T-helper 2 cell treated with Interferon-gamma antibody and Interleukin-4, amounts not matched to agents 100 ng/mL and 5 ng/mL, for 36 hours (primary cell): Measurements from ENCODE around the gene P2RX3. TPM values are rescaled to one million over a fixed set of nuclear protein-coding genes. Genes with fewer than 3 reads are reported as not detected.
"Not testable (repeated sequence)": the region's sequence is repeated elsewhere in the genome, so short reads cannot be mapped to it uniquely, and the experiment has no call there.

Source experiments
- intact Hi-C: fragments of 100-400 bp; cut with micrococcal nuclease; formaldehyde crosslinking; loops from one replicate; pipeline ENCODE4 v1.15.1; 2023
- total RNA-seq: library from RNA; stranded (reverse); gene quantifications from 2 replicates; pipeline ENCODE4 v1.2.3, GENCODE V29; 2022

The P2RX3 gene
- total RNA-seq, 1 donor from 2014 or later: not detected

DNA sequence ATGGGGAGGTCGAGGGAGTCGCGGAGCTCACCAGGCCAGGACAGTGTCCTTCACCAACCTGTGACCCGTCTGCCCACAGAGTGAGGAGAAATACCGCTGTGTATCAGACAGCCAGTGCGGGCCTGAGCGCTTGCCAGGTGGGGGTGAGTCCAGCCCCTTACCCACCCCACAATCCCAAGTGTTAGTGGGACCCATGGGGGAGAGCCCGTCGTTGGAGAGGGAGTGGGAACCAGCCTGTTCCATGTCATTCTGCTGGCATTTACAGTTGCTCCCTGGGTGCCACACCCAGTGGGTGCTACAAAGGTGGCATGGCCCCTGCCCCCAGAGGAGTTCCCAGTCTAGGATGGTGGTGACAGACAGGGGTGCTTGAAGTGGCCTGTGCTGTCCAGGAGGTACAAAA is 9.2 kb downstream of the P2RX3 start:
- intact Hi-C loops: loop anchor here (5.0 kb wide), 2 partner anchors 110 to 505 kb away; no protein-coding TSS in a partner anchor

DNA sequence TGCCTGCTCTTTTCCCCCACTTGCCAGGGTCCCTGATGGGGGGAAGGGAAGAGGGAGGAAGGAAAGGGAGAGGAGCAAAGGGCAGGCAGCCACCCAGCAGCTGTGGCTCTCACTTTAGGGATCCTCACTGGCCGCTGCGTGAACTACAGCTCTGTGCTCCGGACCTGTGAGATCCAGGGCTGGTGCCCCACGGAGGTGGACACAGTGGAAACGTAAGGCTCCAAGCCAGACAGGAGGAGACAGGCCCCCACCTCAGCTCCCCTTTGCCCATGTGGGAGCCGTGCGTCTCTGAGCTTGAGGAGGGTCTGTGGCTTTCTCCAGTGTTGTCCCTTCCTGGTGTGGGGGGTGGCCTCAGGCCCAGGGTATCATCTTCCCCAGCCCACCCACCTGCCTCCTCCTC is 9.9 kb downstream of the P2RX3 start:
- intact Hi-C loops: loop anchor here (5.0 kb wide), 2 partner anchors 109 to 506 kb away; no protein-coding TSS in a partner anchor

DNA sequence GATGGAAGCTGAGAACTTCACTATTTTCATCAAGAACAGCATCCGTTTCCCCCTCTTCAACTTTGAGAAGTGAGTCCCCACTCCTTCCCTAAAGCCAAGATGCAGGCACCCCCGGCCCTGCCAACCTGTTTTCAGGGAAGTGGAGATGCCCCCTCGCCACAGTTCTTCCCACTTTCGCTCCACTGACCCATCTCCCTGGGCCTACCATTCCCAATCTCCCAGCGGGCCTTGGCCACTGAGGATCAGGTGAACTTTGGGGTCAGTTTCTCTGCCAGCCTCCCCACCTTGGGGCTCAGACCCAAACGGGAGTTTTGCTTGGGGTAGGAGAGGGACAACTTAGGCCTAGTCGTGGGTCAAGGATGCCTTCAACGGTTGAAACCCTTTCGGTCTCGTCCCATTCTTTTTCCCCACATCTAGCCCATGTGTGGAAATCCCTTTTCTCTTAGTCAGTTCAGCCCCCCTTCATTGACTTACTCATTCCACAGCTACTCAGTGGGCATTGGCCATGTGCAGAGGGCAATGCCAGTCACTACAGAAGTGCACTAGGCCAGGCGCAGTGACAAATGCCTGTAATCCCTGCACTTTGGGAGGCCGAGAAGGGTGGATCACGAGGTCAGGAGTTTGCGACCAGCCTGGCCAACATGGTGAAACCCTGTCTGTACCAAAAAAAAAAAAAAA is 10.6 kb downstream of the P2RX3 start:
- intact Hi-C loops: loop anchor here (5.0 kb wide), 2 partner anchors 109 to 506 kb away; no protein-coding TSS in a partner anchor

DNA sequence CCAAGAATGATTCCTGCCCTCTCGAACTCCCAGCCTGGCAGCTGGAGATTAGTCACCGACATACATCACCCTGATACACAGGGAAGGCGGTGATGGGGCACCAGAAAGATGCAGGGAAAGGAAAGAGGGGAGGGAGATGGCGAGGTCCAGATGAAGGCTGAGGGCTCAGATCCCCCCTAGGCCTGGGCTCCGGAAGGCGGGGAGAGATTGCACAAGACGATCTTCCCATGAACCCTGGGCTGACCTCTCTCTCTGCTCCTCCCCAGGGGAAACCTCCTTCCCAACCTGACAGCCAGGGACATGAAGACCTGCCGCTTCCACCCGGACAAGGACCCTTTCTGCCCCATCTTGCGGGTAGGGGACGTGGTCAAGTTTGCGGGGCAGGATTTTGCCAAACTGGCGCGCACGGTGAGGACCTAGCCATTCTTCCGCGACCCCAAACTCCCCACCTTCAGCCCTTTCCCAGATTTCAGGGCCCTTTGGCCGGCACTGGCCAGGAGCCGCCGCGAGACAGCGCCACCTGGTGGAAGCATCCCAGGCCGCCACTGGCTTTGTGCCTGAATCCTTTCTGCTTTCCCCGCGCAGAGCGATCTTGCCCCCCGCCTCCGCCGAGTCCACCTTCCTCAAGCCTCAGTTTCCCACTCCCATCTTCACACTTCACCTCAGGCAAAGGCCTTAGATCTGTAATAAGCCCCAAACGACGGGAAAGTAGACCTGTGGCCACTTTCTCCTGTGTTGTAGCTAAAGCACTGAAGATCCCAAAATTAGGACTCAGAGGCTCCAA is 11.5 kb downstream of the P2RX3 start:
- intact Hi-C loops: loop anchor here (5.0 kb wide), 2 partner anchors 108 to 507 kb away; no protein-coding TSS in a partner anchor

DNA sequence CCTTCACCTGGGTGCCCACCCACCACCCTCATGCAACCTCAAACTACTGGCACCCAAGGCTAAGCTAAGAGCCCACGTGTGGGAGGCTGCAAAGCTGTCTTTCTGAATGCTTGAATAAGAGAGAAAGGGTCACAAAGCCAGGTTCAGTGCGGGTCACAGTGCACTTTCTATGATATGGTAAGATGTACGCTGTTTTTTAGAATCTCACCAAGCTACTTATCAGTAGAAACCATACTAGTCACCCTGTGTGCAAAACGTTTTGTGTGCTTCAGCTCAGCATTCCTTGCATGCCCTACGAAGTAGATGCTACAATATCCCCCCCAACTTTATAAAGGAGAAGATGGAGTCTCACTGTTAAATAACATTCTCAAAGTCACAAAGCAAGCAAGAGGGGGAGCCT is 14.9 kb downstream of the P2RX3 start:
- intact Hi-C loops: no loop called here

DNA sequence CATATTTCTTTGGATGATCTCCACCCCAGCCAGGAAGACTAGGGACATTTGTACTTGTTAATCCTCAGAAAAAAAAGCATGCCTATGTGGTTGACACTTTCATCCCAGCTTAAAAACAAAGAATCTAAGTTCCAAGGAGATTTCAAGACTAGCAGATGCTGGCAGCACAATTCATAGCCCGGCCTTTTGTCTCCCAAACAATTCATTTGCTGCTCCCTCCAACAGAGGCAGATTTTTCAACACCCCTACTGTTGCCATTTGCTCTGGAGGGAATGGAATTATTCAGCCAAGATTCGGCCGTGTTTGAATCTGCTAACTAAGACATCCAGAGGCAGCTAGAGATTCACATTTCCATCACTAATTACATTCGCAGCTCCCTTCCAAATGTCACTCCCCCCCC is 15.3 kb downstream of the P2RX3 start:
- intact Hi-C loops: no loop called here

DNA sequence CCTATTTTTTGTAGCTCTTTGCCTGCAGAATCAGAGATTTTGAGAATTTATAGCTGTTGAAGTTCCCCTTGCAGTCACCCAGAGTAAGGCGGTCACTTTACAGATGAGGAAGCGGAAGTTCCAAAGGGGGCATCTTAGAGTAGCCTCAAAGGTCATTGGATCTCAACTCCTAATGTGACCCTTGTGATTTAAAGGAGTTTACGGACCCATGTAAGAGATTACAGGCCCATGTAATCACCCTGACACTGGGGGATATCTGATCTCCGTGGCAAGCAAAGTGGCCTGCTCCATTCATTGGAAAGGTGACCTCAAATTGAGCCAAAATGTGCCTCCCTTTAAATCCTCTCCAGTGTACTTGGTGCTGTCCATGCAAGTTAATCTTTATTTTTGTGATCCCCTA is 15.7 kb downstream of the P2RX3 start:
- intact Hi-C loops: no loop called here

DNA sequence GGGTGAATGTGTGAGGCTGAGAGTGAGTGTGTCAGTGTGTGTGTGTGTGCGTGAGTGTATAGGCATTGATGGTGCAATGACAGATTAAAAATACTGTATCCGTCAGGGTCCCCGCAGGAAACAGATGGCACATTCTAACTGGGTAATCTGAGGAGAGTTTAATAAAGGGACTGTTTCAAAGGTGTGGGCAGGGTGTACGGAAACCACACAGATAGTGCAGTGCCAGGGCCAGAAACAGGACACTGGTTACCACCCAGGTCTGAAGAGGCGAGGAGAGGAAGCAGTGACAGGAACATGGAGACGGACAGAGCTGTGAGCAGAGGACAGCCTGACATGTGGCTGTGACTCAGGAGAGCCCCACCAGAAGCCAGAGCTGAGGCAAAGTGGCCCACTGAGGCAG is 16.5 kb downstream of the P2RX3 start:
- intact Hi-C loops: no loop called here

DNA sequence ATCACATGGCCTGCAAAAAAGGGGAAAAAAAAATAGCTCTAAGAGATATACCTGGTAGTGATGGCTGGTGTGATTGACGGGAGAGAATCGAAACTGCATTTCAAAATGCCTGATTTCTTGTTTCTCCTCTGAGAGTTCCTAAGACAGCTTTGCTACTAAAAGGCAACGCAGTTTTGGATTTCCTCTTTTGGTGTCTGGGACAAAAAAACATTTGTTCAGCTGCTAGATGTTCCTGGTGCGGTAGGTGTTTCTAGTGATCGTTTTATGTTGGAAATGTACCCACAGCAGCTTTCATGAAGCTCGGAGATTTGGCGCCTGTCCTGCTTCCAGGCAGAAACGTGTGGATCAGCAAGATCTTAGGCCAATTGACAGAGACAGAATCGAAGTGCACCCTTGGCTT is 18.1 kb downstream of the P2RX3 start:
- intact Hi-C loops: no loop called here

DNA sequence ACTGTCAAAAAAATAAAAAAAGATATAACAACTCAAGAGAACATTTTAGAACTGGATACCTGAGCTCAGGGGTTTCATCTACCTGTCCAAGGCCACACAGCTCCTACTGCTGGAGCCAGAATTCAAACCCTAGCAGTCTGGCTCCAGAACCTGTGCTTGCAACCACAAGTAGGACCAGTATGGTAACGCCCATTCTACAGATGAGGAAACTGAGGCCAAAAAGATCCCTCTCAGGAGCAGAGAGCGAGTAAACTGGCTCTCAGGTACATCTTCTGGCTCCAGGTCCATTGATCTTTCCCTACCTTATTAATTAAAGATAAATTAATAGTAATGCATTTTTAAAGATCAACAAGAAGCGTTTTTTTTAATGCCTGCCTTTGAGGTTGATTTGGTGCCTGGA is 19.2 kb downstream of the P2RX3 start:
- intact Hi-C loops: no loop called here

DNA sequence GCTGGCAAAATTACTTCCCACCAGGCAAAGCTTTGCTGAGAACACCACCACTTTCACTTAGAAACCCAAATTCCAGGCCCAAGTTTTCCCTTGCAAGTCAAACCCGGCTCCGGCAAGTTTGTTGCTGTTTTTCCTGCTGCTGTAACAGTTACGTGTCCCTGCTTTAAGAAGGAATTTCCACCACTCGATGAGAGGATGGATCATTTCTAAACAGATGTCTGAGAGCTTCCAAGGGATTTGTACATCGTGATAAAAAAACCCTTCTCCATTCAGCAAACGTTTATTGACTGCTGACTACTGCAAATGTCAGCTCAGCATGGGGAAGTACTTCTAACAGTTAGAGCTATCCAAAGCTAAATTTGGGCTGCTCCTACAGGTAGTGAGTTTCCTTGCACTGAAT is 19.7 kb downstream of the P2RX3 start:
- intact Hi-C loops: no loop called here

DNA sequence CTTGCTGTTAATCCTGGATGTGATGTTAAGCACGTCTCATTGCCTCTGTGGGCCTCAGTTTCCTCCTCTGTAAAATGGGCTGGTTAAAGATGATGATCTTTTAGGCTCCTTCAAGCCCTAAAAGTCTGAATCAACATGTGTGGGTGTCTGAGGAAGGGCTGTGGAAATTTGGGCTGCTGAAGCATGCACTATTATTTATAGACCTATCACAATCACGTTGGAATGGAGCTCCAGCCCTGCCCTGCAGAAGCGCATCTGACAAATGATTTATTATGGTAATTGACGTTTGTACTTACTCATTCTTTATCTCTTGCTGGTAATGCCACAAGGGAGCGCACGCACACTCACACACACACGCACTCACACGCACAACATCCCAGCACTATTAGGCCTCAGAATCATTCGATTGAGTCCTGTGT is 20.4 kb downstream of the P2RX3 start:
- intact Hi-C loops: no loop called here

DNA sequence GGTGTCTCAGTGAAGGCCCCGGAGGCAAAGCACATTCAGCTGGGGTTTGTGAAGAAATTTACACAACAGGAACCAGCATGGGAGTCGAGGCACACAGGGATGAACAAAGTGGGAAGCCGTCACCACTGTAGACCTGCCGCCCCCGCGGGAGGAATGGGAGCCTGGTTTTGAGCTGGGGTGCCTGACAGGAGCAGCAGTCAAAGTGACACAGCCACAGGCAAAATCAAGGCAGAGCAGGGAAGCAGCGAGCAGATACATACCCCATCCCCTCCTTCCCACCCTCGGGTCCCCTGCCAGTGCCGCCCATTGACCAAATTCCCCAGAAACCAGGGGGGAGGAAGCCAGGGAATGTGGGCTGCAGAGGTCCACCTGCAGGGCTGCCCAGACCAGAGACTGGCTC is 20.8 kb downstream of the P2RX3 start:
- intact Hi-C loops: no loop called here

DNA sequence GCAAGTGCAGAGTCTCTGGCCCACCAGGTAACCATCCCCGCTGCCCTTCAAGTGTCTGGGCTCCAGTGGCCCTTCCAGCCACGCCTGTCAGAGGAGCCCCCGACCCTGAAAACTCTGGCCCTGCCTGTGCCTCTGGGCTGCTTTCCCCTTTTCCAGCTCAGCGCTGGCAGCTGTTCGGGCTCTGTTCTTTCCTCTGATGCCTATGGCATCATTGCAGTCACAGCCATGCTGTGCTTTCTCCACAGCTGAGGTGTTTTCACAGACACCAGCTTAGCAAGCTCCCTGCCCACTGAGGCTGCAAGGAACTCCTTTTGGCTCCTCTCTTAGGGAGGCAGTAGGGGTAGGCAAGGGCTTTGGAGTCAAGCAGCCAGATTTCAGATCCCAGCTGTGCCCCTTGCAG is 21.2 kb downstream of the P2RX3 start:
- intact Hi-C loops: no loop called here

DNA sequence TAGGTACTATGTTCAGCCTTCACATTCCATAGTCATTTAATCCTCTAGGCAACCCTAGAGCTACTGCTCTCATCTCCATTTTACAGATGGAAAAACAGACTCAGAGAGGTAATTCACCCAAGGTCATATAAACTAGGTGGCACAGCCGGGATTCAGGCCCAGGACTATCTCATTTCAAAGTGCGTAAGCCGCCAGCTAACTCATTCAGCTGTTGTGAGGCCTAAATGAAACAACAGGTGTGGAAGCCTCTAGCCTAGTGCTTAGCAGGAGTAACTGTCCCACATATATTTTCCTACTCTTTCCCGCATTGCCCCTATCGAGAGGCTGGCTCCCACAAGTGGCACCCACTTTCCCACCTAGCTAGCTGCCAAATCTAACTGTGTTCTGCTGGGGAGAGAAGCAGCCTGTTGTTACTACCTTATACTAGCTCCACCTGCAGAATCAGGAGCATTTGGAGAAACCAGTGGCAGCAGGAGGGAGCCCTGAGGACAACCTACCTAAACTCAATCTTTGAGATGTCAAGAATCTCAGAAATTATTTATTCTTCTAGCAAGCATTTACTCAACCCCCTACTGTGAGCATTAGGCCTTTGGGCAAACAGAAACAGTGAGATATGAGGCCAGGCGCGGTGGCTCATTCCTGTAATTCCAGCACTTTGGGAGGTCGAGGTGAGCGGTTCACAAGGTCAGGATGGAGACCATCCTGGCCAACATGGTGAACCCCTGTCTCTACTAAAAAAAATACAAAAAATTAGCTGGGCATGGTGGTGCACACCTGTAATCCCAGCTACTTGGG is 21.9 kb downstream of the P2RX3 start:
- intact Hi-C loops: no loop called here

DNA sequence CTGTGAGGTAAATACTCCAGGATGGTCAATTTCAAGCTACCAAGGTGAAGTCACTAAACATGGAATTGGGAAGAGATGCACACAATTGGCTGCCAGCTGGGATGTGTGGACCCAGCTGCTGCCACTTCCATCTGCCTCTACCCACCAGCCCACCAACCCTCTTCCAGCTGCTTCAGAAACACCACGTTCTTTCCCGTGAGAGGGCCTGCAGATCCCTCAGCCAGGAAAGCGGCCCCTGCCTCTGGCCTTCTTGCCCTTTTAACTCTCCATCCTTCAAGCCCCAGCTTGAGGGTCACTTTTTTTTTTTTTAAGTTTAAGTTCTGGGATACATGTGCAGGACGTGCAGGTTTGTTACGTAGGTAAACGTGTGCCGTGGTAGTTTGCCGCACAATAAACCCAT is 22.8 kb downstream of the P2RX3 start:
- intact Hi-C loops: no loop called here

DNA sequence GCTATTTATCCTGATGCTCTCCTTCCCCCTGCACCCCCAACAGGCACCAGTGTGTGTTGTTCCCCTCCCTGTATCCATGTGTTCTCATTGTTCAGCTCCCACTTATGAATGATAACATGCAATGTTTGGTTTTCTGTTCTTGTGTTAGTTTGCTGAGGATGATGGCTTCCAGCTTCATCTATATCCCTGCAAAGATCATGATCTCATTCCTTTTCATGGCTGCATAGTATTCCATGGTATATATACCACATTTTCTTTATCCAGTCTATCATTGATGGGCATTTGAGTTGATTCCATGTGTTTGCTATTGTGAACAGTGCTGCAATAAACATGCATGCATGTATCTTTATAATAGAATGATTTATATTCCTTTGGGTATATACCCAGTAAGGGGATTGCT is 23.3 kb downstream of the P2RX3 start:
- intact Hi-C loops: not testable (repeated sequence)

DNA sequence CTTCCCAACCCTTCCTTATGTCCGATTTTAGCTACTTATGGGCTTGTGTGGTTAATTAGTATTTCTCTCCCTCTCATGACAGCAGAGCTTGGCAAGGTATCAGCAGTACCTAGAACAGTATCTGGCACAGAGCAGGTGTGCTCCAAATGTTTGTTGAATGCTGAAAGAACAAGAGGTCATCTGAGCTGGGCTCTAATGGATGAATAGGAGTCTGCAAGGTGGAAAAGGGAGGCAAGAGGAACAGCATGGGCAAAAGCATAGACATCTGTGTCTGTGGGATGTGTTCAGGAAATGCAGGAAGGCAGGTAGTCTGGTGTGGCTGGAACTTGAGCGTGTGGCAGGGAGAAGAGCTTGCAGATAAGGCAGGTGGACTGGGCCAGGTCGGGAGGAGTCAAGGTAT is 23.8 kb downstream of the P2RX3 start:
- intact Hi-C loops: no loop called here

DNA sequence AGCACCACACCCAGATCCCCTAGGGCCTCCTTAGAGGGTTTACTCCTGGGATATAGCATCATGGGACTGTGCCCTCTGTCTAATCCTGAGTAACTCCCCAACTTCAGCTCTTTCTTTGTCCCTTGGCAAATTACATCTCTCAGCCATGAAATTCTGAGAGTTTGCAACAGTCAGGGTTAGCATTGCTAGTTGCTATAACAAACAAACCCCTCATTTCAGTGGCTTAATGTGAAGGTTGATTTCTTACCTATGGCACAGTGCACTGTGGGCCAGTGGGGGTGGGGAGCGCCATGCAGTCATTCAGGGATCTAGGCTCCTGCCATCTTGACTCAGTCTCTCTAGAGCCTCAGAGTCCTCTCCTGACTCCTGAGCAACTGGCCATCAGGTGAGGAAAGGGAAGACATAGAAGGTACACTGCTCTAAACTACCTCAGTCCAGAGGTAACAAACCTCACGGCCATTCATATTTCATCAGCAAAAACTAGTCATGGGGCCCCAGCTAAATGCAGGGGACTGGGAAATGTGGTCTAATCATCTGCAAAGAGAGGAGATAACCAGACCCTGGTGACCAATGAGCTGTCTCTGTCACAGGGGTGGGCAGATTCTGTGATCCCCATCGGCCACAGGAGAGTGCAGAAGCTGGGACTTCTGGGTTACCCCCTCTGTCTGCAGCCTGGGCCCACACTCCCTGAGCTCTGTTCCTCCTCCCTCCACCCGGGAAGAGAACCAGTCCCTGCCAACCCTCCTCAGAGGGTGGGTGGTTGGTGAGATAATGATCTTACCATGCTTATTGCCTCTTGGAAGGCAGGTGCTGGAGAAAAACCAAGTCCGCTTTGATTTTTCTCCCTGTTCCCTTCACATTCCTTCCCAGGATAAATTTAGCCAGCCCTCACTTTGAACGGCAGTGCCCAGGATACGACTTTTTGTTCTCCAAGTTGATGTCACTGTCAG is 25.3 kb downstream of the P2RX3 start:
- intact Hi-C loops: no loop called here

DNA sequence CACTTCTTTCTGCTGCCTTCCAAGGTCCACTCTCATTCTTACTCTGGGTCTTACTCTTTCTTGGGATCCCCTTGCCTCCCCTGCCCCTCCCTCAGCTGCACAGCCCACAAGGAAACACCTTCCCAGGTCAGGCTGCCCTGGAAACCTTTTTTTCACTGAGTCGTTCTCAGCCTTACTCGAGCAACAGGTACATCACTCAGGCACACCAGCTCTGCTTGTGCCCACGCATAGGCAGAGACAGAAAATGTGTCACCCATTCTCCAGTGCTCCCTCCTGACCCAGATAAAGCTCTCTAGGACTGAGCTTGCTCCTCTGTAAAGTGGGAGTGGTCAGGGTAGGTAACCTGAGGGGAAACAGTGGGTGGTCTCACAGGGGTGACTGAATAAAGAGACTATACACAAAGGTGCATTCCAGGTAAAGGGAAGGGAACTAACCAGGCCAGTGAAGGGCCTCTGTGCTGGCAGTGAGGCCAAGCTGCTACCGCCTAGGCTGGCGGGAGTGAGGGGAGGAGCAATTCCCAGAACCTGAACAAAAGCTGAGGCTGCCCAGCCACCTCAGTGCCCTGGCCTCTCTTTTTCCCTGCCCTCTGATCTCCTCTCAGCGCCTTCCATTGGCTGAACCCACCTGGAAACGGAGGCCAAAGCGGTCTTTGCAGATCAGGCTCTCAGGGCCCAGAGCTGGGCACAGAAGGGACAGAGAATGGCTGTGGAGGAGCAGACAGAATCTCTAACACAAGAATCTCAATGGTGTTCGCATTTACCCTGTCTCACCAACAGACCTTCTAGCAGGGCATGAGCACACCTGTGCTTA is 26.9 kb downstream of the P2RX3 start:
- intact Hi-C loops: no loop called here
